IMR-90 (cell line): Measurements from ENCODE around the gene LRRC2. TPM values are rescaled to one million over a fixed set of nuclear protein-coding genes. Genes with fewer than 3 reads are reported as not detected.

Experiments
- ATAC-seq: fragments of 200-7000 bp; cut with Tn5 transposase; 2 replicates; pipeline ENCODE4 v1.9.1; 2020; ENCODE audit warnings: low read depth, mild to moderate bottlenecking, moderate library complexity
- BruUV-seq: library from RNA; stranded (reverse); fragments of 400-500 nt; replicated peaks from 2 replicates; lab custom pipeline; 2021; lab: Mats Ljungman, UMichigan
- CTCF ChIA-PET: fragments of 300-600 bp; formaldehyde crosslinking; extraction: SDS; loops from one replicate; lab custom pipeline; 2021; ENCODE audit warnings: antibody characterized with exemption; lab: Yijun Ruan, JAX
- POLR2A ChIA-PET: fragments of 300-600 bp; sonication (Branson Sonifier 250); formaldehyde crosslinking; loops from one replicate; lab custom pipeline; 2022; ENCODE audit warnings: antibody characterized with exemption; ENCODE audit not compliant: unreplicated experiment; lab: Charles Lee
- DNase-seq: peaks from one replicate; pipeline ENCODE4 v3.0.0; 2013
- H2AFZ ChIP-seq: replicated peaks from 2 replicates; pipeline ENCODE3; 2013; ENCODE audit warnings: low read length, mild to moderate bottlenecking; ENCODE audit not compliant: poor library complexity
- H2AK5ac ChIP-seq: 2 replicates; pipeline ENCODE4 v1.6.1; 2013; ENCODE audit warnings: low read depth, low read length, inconsistent platforms
- H2AK9ac ChIP-seq: replicated peaks from 2 replicates; pipeline ENCODE3; 2013; ENCODE audit warnings: mild to moderate bottlenecking, low read depth, low read length, moderate library complexity; ENCODE audit not compliant: poor library complexity
- H2BK120ac ChIP-seq: 2 replicates; pipeline ENCODE4 v1.6.1; 2013; ENCODE audit warnings: low read depth, low read length, inconsistent platforms
- H2BK15ac ChIP-seq: 3 replicates; pipeline ENCODE4 v1.6.1; 2013; ENCODE audit warnings: low read depth, low read length, inconsistent platforms
- H2BK20ac ChIP-seq: 2 replicates; pipeline ENCODE4 v1.6.1; 2013; ENCODE audit warnings: low read depth, mild to moderate bottlenecking, inconsistent platforms, low read length, moderate library complexity
- H2BK5ac ChIP-seq: 2 replicates; pipeline ENCODE4 v1.6.1; 2013; ENCODE audit warnings: mild to moderate bottlenecking, low read depth, low read length, inconsistent platforms; ENCODE audit not compliant: poor library complexity, severe bottlenecking
- H3K14ac ChIP-seq: replicated peaks from 2 replicates; pipeline ENCODE4 v1.6.1; 2013; ENCODE audit warnings: low read depth, low read length, inconsistent platforms
- H3K18ac ChIP-seq: 2 replicates; pipeline ENCODE4 v1.6.1; 2013; ENCODE audit warnings: low read depth, low read length, control low read depth
- H3K23ac ChIP-seq: 2 replicates; pipeline ENCODE4 v1.6.1; 2013; ENCODE audit warnings: low read depth, low read length, inconsistent platforms
- H3K27ac ChIP-seq: 2 replicates; pipeline ENCODE4 v1.5.1; 2013; ENCODE audit warnings: mild to moderate bottlenecking, control low read depth, low read length; ENCODE audit not compliant: insufficient read depth
- H3K27me3 ChIP-seq: 2 replicates; pipeline ENCODE4 v1.6.1; 2013; ENCODE audit warnings: low read length; ENCODE audit not compliant: control insufficient read depth, insufficient read depth
- H3K36me3 ChIP-seq: 2 replicates; pipeline ENCODE4 v1.6.1; 2013; ENCODE audit warnings: low read length, mixed read lengths; ENCODE audit not compliant: control insufficient read depth, insufficient read depth
- H3K4ac ChIP-seq: 2 replicates; pipeline ENCODE4 v1.6.1; 2013; ENCODE audit warnings: low read depth, low read length, inconsistent platforms
- H3K4me1 ChIP-seq: 2 replicates; pipeline ENCODE4 v1.6.1; 2013; ENCODE audit warnings: low read length, mixed read lengths; ENCODE audit not compliant: control insufficient read depth, insufficient read depth
- H3K4me2 ChIP-seq: 2 replicates; pipeline ENCODE4 v1.6.1; 2013; ENCODE audit warnings: low read depth, mild to moderate bottlenecking, control low read depth, low read length, moderate library complexity
- H3K4me3 ChIP-seq: 2 replicates; pipeline ENCODE4 v1.5.1; 2013; ENCODE audit warnings: low read depth, mild to moderate bottlenecking, control low read depth, low read length, moderate library complexity; ENCODE audit not compliant: insufficient read depth
- H3K56ac ChIP-seq: 2 replicates; pipeline ENCODE4 v1.6.1; 2013; ENCODE audit warnings: low read length, inconsistent platforms; ENCODE audit not compliant: insufficient read depth; ENCODE audit errors: extremely low read depth
- H3K79me1 ChIP-seq, 2 experiments: 2 replicates each; pipeline ENCODE4 v1.6.1; 2013; ENCODE audit warnings: low read length in 2 of 2, inconsistent platforms in 1 of 2, low read depth in 1 of 2
- H3K9ac ChIP-seq: 2 replicates; pipeline ENCODE4 v1.6.1; 2013; ENCODE audit warnings: low read depth, low read length, control low read depth
- H3K9me1 ChIP-seq: 2 replicates; pipeline ENCODE4 v1.6.1; 2013; ENCODE audit warnings: low read length, inconsistent platforms; ENCODE audit not compliant: insufficient read depth
- H3K9me3 ChIP-seq: 2 replicates; pipeline ENCODE4 v1.6.1; 2013; ENCODE audit warnings: low read length; ENCODE audit not compliant: control insufficient read depth, insufficient read depth
- H4K20me1 ChIP-seq: 2 replicates; pipeline ENCODE4 v1.6.1; 2013; ENCODE audit warnings: low read length, inconsistent platforms; ENCODE audit not compliant: insufficient read depth
- H4K5ac ChIP-seq: 2 replicates; pipeline ENCODE4 v1.6.1; 2013; ENCODE audit warnings: mild to moderate bottlenecking, low read depth, low read length, control low read depth
- H4K8ac ChIP-seq, 2 experiments: 2 replicates each; pipeline ENCODE4 v1.6.1; 2013; ENCODE audit warnings: low read depth in 2 of 2, low read length in 2 of 2, control low read depth in 1 of 2, inconsistent platforms in 1 of 2
- H4K91ac ChIP-seq: 2 replicates; pipeline ENCODE4 v1.6.1; 2013; ENCODE audit warnings: low read depth, low read length, inconsistent platforms; ENCODE audit not compliant: insufficient read depth
- CEBPB ChIP-seq: IDR thresholded peaks from 2 replicates; pipeline ENCODE4 v1.6.1; 2012; ENCODE audit warnings: low read depth, low read length, improper control_type of control experiment
- WGBS, 2 experiments: methylation state at CpG; one replicate each; pipeline versions ENCODE4 v1.1.5 to v1.1.7; 2013; ENCODE audit warnings: missing lambda C conversion rate in 2 of 2; ENCODE audit not compliant: insufficient read length in 1 of 2; ENCODE audit errors: extremely low coverage in 2 of 2; 5-methylcytosine and 5-hydroxymethylcytosine counted together
- dilution Hi-C: fragments of 300-500 bp; cut with HindIII; formaldehyde crosslinking; loops from one replicate; pipeline ENCODE4 v1.14.3; 2018; ENCODE audit warnings: low sequenced_read_pairs; ENCODE audit not compliant: unreplicated experiment
- in situ Hi-C: fragments of 300-500 bp; cut with MboI; formaldehyde crosslinking; loops from 3 replicates; pipeline ENCODE4 v1.14.3; 2019; ENCODE audit warnings: low sequenced_read_pairs, inconsistent platforms, mixed read lengths
- intact Hi-C: fragments of 100-400 bp; cut with micrococcal nuclease; formaldehyde crosslinking; loops from 2 replicates; pipeline ENCODE4 v1.10.0; 2022
- polyA plus RNA-seq, 3 experiments: library from polyadenylated mRNA; depleted of rRNA; stranded (reverse); fragments of >200 nt; gene quantifications; 2 replicates each; pipeline ENCODE4 v1.2.3, GENCODE V29; 2012; ENCODE audit warnings: low replicate concordance in 1 of 3
- total RNA-seq: library from RNA; depleted of rRNA; stranded (reverse); fragments of >200 nt; gene quantifications from 2 replicates; pipeline ENCODE4 v1.2.3, GENCODE V29; 2012

The LRRC2 gene
- total and polyA plus RNA-seq, 2 of the 4 experiments (the other 2 are of a cell fraction) = 2.9 to 4.1 TPM

DNA sequence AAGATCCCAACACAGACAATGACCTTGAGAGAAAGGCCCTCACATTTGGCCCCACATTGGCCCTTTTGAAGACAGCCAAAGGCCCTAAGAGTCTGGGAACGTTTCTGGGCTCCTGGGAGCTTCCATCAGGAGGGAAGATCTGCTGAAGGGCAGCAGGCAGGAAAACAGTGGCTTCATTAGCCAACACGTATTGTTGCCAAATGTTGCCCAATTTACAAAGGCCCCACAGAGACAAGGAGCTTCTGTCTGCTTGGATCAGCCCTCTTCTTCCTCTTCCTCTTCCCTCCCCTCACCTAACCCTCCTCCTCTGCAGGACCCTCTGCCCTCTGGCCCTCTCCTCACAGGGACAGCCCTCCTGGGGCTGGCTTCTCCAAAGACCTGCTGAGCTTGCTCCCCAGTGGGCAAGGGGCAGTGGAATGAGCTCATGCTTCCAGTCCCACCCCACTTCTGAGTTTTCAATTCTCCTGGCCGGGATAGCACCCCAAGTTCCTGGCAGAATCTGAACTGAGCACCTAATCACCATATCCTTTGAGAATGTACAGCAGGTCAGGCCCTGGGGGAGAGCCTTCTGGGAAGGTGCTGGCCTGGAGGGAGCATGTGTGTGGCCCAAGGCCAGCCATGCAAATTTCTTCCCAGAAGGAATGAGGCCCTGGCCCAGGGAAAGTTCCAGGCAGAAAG lies 96.3 kb downstream of the LRRC2 start:
- no peak overlapping the region for H3K56ac ChIP-seq
- no peak overlapping the region for H3K14ac ChIP-seq
- H2AFZ ChIP-seq = no peak overlapping the region
- no peak overlapping the region for H4K91ac ChIP-seq
- ATAC-seq = no peak
- whole genome bisulfite sequencing, 2 experiments = 0% methylated on average over 1 of the region's 3 CpGs; no CpG with 5 or more reads in 1 of the 2 experiments
- peaks cover 68% of the 10 kb centered on the region for H3K27me3 ChIP-seq
- H3K4me3 ChIP-seq = no peak overlapping the region
- no peak overlapping the region for H3K18ac ChIP-seq
- no peaks in the 10 kb centered on the region for H3K36me3 ChIP-seq
- POLR2A ChIA-PET = no interaction called here
- no peak overlapping the region for H2BK15ac ChIP-seq
- no peaks in the 10 kb centered on the region for H3K79me1 ChIP-seq
- no peaks in the 10 kb centered on the region for H4K20me1 ChIP-seq
- H3K9me3 ChIP-seq = peaks cover 4% of the 10 kb centered on the region; the same call in 1 of the 2 replicates
- no peaks in the 10 kb centered on the region for H3K4me1 ChIP-seq
- H3K4ac ChIP-seq = no peak overlapping the region
- no peak overlapping the region for H4K8ac ChIP-seq
- H3K9me1 ChIP-seq = no peaks in the 10 kb centered on the region
- intact Hi-C loops = no loop called here
- dilution Hi-C loops = no loop called here
- in situ Hi-C loops = no loop called here
- no TSS peak for BruUV-seq
- H4K5ac ChIP-seq = no peak overlapping the region
- no peak overlapping the region for H3K4me2 ChIP-seq
- H2AK9ac ChIP-seq = no peak overlapping the region
- H3K27ac ChIP-seq = no peak overlapping the region
- no peak overlapping the region for H3K9ac ChIP-seq
- H2BK5ac ChIP-seq = no peak overlapping the region
- H2AK5ac ChIP-seq = no peak overlapping the region
- no peak overlapping the region for H3K23ac ChIP-seq
- CTCF ChIA-PET = interaction anchor here (0.6 kb wide), 2 partner anchors 648 to 1293 kb away, joined by 3 read pairs; no protein-coding TSS in a partner anchor
- DNase-seq = no peak
- no peak overlapping the region for H2BK120ac ChIP-seq
- H2BK20ac ChIP-seq = no peak overlapping the region
- no peak for TF ChIP-seq CEBPB
